WTC11 (cell line): ENCODE results near the gene MIXL1. TPM values are rescaled to one million over a fixed set of nuclear protein-coding genes. Genes with fewer than 3 reads are reported as not detected.

Experiments
- ATAC-seq: fragments of 200-7000 bp; cut with Tn5 transposase; 2 replicates; pipeline ENCODE4 v1.10.0; 2021; ENCODE audit warnings: mild to moderate bottlenecking, moderate library complexity
- CTCF ChIA-PET: fragments of 300-600 bp; sonication (Branson Sonifier 250); formaldehyde crosslinking; loops from one replicate; lab custom pipeline; 2021; ENCODE audit warnings: antibody characterized with exemption; lab: Charles Lee
- POLR2A ChIA-PET: fragments of 350-600 bp; sonication (Branson Sonifier 250); formaldehyde crosslinking; loops from one replicate; lab custom pipeline; 2021; ENCODE audit warnings: antibody characterized with exemption; lab: Charles Lee
- DNase-seq: peaks from one replicate; pipeline ENCODE4 v3.0.0; 2021; ENCODE audit warnings: low spot score
- H3K27ac Mint-ChIP-seq: 2 replicates; pipeline ENCODE4 v1.8.0; 2021; ENCODE audit warnings: mixed read lengths
- H3K27me3 Mint-ChIP-seq: 2 replicates; pipeline ENCODE4 v1.8.0; 2021; ENCODE audit warnings: low read depth, mild to moderate bottlenecking, moderate library complexity, mixed read lengths
- H3K36me3 Mint-ChIP-seq: 2 replicates; pipeline ENCODE4 v1.8.0; 2021; ENCODE audit warnings: mixed read lengths
- H3K4me1 Mint-ChIP-seq: 2 replicates; pipeline ENCODE4 v1.8.0; 2022; ENCODE audit warnings: mixed read lengths
- H3K4me3 Mint-ChIP-seq: 2 replicates; pipeline ENCODE4 v1.8.0; 2021; ENCODE audit warnings: mild to moderate bottlenecking, moderate library complexity, mixed read lengths
- H3K9me3 Mint-ChIP-seq: 2 replicates; pipeline ENCODE4 v1.8.0; 2021; ENCODE audit warnings: mixed read lengths
- CTCF ChIP-seq: fragments of 200-600 bp; IDR thresholded peaks from 2 replicates; pipeline ENCODE4 v1.8.0; 2022; ENCODE audit warnings: antibody characterized with exemption
- NR2C2 ChIP-seq: sonication (generic); formaldehyde crosslinking; IDR thresholded peaks from 2 replicates; pipeline ENCODE4 v1.8.0; 2022; ENCODE audit warnings: mild to moderate bottlenecking, missing genetic modification reagents
- NR3C1 ChIP-seq: sonication (generic); formaldehyde crosslinking; conservative IDR thresholded peaks from 2 replicates; pipeline ENCODE4 v1.8.1; 2023; ENCODE audit warnings: low read depth, mild to moderate bottlenecking, missing genetic modification reagents
- OVOL2 ChIP-seq: fragments of 250-450 bp; sonication (Bioruptor Pico); IDR thresholded peaks from 2 replicates; pipeline ENCODE4 v1.9.0; 2021; ENCODE audit warnings: mild to moderate bottlenecking, borderline replicate concordance
- TCF7 ChIP-seq: sonication (generic); formaldehyde crosslinking; IDR thresholded peaks from 2 replicates; pipeline ENCODE4 v1.8.0; 2022; ENCODE audit warnings: mild to moderate bottlenecking, low read depth, missing genetic modification reagents, moderate library complexity
- ZNF138 ChIP-seq: sonication (generic); formaldehyde crosslinking; conservative IDR thresholded peaks from 2 replicates; pipeline ENCODE4 v1.8.1; 2022; ENCODE audit warnings: mild to moderate bottlenecking, moderate library complexity, missing genetic modification reagents
- ZNF512 ChIP-seq: sonication (generic); formaldehyde crosslinking; IDR thresholded peaks from 2 replicates; pipeline ENCODE4 v1.8.1; 2022; ENCODE audit warnings: missing genetic modification reagents, borderline replicate concordance
- total RNA-seq: library from RNA; stranded (reverse); gene quantifications from 3 replicates; pipeline ENCODE4 v1.2.3, GENCODE V29; 2021
- TF ChIP-seq, protein P1 (sequence below): sonication (generic); formaldehyde crosslinking; IDR thresholded peaks from 2 replicates; pipeline ENCODE4 v1.8.1; 2022; ENCODE audit warnings: mild to moderate bottlenecking, moderate library complexity, missing genetic modification reagents

Gene MIXL1
- total RNA-seq, 1 experiment from 2014 or later: 6.4 TPM

DNA sequence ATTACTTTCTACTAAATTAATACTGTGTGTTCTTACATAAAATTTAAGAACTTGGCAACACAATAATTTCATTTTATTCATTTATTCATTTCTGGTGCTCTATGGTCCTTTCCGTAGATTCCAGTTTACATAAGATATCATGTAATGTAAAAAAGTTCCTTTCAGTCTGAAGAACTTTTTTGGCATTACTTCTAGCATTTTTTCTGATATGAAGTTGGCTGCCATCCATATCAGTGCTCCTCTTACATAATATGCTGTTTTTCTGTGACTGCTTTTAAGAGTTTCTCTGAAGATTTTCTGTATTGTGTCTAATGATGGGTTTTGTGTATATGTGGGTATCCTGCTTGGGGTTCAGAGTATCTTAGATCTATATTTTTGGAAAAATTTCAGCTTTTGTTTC is 50.7 kb downstream of the MIXL1 start:
- CTCF ChIA-PET: no interaction called here
- peaks cover 11% of the 10 kb centered on the region for H3K36me3 Mint-ChIP-seq
- no peaks in the 10 kb centered on the region for H3K9me3 Mint-ChIP-seq
- DNase-seq (no peak), ATAC-seq (no peak)
- POLR2A ChIA-PET: no interaction called here
- TF ChIP-seq NR2C2 (CRISPR knock-in tag): no peak
- TF ChIP-seq, protein P1, sequence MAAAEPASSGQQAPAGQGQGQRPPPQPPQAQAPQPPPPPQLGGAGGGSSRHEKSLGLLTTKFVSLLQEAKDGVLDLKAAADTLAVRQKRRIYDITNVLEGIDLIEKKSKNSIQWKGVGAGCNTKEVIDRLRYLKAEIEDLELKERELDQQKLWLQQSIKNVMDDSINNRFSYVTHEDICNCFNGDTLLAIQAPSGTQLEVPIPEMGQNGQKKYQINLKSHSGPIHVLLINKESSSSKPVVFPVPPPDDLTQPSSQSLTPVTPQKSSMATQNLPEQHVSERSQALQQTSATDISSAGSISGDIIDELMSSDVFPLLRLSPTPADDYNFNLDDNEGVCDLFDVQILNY (CRISPR knock-in tag): no peak
- TF ChIP-seq, all 79 proteins: peak for 0
- Mint-ChIP-seq H3K27me3 (no peaks in the 10 kb centered on the region), H3K27ac (no peak overlapping the region), H3K4me1 (no peaks in the 10 kb centered on the region), H3K4me3 (no peak overlapping the region)

DNA sequence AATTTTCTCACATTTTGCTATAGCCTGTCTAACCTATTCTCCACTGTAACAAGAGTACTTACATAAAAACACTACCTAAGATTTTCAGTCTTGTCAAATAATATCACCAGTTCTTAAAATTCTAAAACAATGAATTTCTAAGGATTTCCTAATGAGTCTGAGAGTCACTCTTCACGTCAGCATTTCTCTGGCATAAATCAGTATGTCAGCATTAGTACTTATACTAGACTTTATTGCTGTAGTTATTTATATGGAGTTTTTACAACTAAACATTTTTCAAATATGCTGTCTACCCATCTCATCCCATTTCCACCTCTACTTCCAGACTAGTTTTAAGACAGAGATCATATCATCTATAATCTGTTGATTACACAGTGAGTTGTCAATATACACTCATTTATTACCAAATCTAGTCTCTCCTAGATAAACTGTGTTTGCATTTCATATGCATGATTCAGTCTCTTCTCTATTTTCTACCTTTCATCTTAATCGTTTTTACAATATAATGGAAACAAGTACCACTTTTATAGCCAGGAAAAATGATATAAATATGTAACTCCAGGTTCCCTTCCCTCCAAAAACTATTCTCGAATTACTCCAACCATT is 52.7 kb downstream of the MIXL1 start:
- DNase-seq: no peak
- Mint-ChIP-seq H3K4me3 (no peak overlapping the region), H3K36me3 (peaks cover 16% of the 10 kb centered on the region), H3K9me3 (no peaks in the 10 kb centered on the region), H3K27me3 (no peaks in the 10 kb centered on the region), H3K4me1 (no peaks in the 10 kb centered on the region), H3K27ac (no peak overlapping the region)
- CTCF ChIA-PET: no interaction called here
- TF ChIP-seq TCF7 (CRISPR knock-in tag) (no peak), ZNF512 (CRISPR knock-in tag) (no peak), ZNF138 (CRISPR knock-in tag) (no peak), NR3C1 (CRISPR knock-in tag) (no peak), OVOL2 (CRISPR knock-in tag) (no peak), CTCF (no peak)
- POLR2A ChIA-PET: no interaction called here
- no peak for ATAC-seq

Other genes with a start within 250 kb of the MIXL1 start
- 13.5 to 17.2 TPM (median 14.6 TPM) in 3 replicates for gene SDE2, start 224.3 kb upstream of the MIXL1 start, total RNA-seq
- gene H3-3A, start 160.9 kb upstream of the MIXL1 start, total RNA-seq: 894 to 987 TPM (median 963 TPM) in 3 replicates
- gene ACBD3, start 36.9 kb upstream of the MIXL1 start, total RNA-seq: 30.5 to 38.9 TPM (median 31.1 TPM) in 3 replicates
- gene LIN9, start 85.5 kb downstream of the MIXL1 start, total RNA-seq: 10.4 to 15.7 TPM (median 10.7 TPM) in 3 replicates
- gene PARP1, start 184.4 kb downstream of the MIXL1 start, total RNA-seq: 366 to 376 TPM (median 371 TPM) in 3 replicates